WERI-Rb-1 (cell line): ENCODE data around the gene SEMG2.

Experiments used
- DNase-seq: peaks from one replicate; pipeline ENCODE4 v3.0.0-alpha.2; 2020
- H3K27ac ChIP-seq: fragments of 250-450 bp; sonication (Bioruptor Pico); 2 replicates; pipeline ENCODE4 v1.5.1; 2020; ENCODE audit warnings: mild to moderate bottlenecking, moderate library complexity
- H3K27me3 ChIP-seq: fragments of 250-450 bp; sonication (Bioruptor Pico); 2 replicates; pipeline ENCODE4 v1.5.1; 2021; ENCODE audit warnings: mild to moderate bottlenecking, low read depth, moderate library complexity; ENCODE audit not compliant: insufficient read depth, severe bottlenecking
- H3K36me3 ChIP-seq: fragments of 250-450 bp; sonication (Bioruptor Pico); 2 replicates; pipeline ENCODE4 v1.5.1; 2020; ENCODE audit warnings: mild to moderate bottlenecking, moderate library complexity
- H3K4me3 ChIP-seq: 2 replicates; pipeline ENCODE4 v1.5.1; 2011; ENCODE audit warnings: low read depth, mild to moderate bottlenecking, control low read depth, low read length
- H3K9me3 ChIP-seq: fragments of 250-450 bp; sonication (Bioruptor Pico); 2 replicates; pipeline ENCODE4 v1.5.1; 2021; ENCODE audit warnings: mild to moderate bottlenecking, moderate library complexity; ENCODE audit not compliant: severe bottlenecking
- CTCF ChIP-seq: IDR thresholded peaks from 2 replicates; pipeline ENCODE4 v1.5.1; 2011; ENCODE audit warnings: low read depth, mild to moderate bottlenecking, control low read depth, inconsistent platforms, low read length

SEMG2 gene

GRCh38 chr20:45258664-45259063 is 37.5 kb downstream of the SEMG2 start:
- TF ChIP-seq CTCF = no peak
- Histone ChIP-seq H3K4me3 (no peak overlapping the region), H3K27ac (no peak overlapping the region), H3K9me3 (no peaks in the 10 kb centered on the region), H3K27me3 (no peaks in the 10 kb centered on the region), H3K36me3 (no peaks in the 10 kb centered on the region)
- DNase-seq = no peak

GRCh38 chr20:45263556-45264266 is 42.5 kb downstream of the SEMG2 start:
- TF ChIP-seq CTCF = no peak
- H3K27me3 ChIP-seq = no peaks in the 10 kb centered on the region

GRCh38 chr20:45266977-45267376 is 45.8 kb downstream of the SEMG2 start:
- Histone ChIP-seq H3K9me3 (no peaks in the 10 kb centered on the region), H3K4me3 (no peak overlapping the region), H3K36me3 (no peaks in the 10 kb centered on the region), H3K27me3 (no peaks in the 10 kb centered on the region), H3K27ac (no peak overlapping the region)
- no peak for TF ChIP-seq CTCF
- no peak for DNase-seq

More at GRCh38 chr20:45263556-45264266, 42.5 kb downstream of the SEMG2 start:
- Histone ChIP-seq H3K27ac (no peak overlapping the region), H3K9me3 (no peaks in the 10 kb centered on the region), H3K4me3 (no peak overlapping the region), H3K36me3 (no peaks in the 10 kb centered on the region)
- no peak for DNase-seq

- H3K27me3 ChIP-seq = no peaks in the 10 kb centered on the region
- TF ChIP-seq CTCF = no peak
- DNase-seq = no peak
Observed at GRCh38 chr20:45268531-45268930, 47.4 kb downstream of the SEMG2 start.

GRCh38 chr20:45269056-45269455 is 47.9 kb downstream of the SEMG2 start:
- Histone ChIP-seq H3K27ac (no peak overlapping the region), H3K4me3 (no peak overlapping the region), H3K9me3 (no peaks in the 10 kb centered on the region)

More at GRCh38 chr20:45268531-45268930, 47.4 kb downstream of the SEMG2 start:
- Histone ChIP-seq H3K4me3 (no peak overlapping the region), H3K27ac (no peak overlapping the region), H3K36me3 (no peaks in the 10 kb centered on the region), H3K9me3 (no peaks in the 10 kb centered on the region)

More at GRCh38 chr20:45269056-45269455, 47.9 kb downstream of the SEMG2 start:
- H3K27me3 ChIP-seq = no peaks in the 10 kb centered on the region
- no peak for DNase-seq
- no peaks in the 10 kb centered on the region for H3K36me3 ChIP-seq
- no peak for TF ChIP-seq CTCF
